GM12878 (cell line): Measurements from ENCODE around the gene UBQLN4. TPM values are rescaled to one million over a fixed set of nuclear protein-coding genes. Genes with fewer than 3 reads are reported as not detected.

Experiments used
- ATAC-seq: fragments of 200-7000 bp; cut with Tn5 transposase; 3 replicates; pipeline ENCODE4 v1.9.1; 2020; ENCODE audit warnings: mild to moderate bottlenecking, moderate library complexity
- BruUV-seq: library from RNA; stranded (reverse); fragments of 400-500 nt; replicated peaks from 2 replicates; lab custom pipeline; 2021; lab: Mats Ljungman, UMichigan
- CTCF ChIA-PET: fragments of 300-600 bp; sonication (Branson Sonifier 250); formaldehyde crosslinking; extraction: SDS; loops from one replicate; lab custom pipeline; 2021; ENCODE audit warnings: inconsistent platforms; lab: Yijun Ruan, JAX
- POLR2A ChIA-PET: fragments of 350-600 bp; formaldehyde crosslinking; extraction: SDS; loops from one replicate; lab custom pipeline; 2021; ENCODE audit warnings: inconsistent platforms; lab: Charles Lee
- RAD21 ChIA-PET: fragments of 300-600 bp; sonication (Branson Sonifier 250); formaldehyde crosslinking; loops from one replicate; lab custom pipeline; 2023; ENCODE audit warnings: antibody characterized with exemption; ENCODE audit not compliant: unreplicated experiment; lab: Charles Lee
- SMC1A ChIA-PET: fragments of 300-600 bp; sonication (Branson Sonifier 250); formaldehyde crosslinking; loops from one replicate; lab custom pipeline; 2023; ENCODE audit not compliant: unreplicated experiment, uncharacterized antibody; lab: Charles Lee
- DNase-seq: peaks from one replicate; pipeline ENCODE4 v3.0.0-alpha.2; 2011; ENCODE audit warnings: low read depth, low spot score
- FAIRE-seq: peaks from 3 replicates; lab custom pipeline; 2011; peaks lifted over from hg19 to GRCh38; lab: Jason Lieb, UNC
- H2AFZ ChIP-seq: 2 replicates; pipeline ENCODE4 v1.6.0; 2011; ENCODE audit warnings: low read depth, low read length, control low read depth; ENCODE audit not compliant: control insufficient read depth
- H3K27ac ChIP-seq: 2 replicates; pipeline ENCODE4 v1.5.1; 2011; ENCODE audit warnings: control low read depth; ENCODE audit not compliant: control insufficient read depth, insufficient read depth
- H3K27me3 ChIP-seq, 2 experiments: replicated peaks in 1 of 2; 2 replicates each; pipeline versions ENCODE4 v1.6.0 to v1.6.1; 2011; ENCODE audit warnings: low read length in 1 of 2; ENCODE audit not compliant: control insufficient read depth in 2 of 2, insufficient read depth in 2 of 2
- H3K36me3 ChIP-seq, 2 experiments: 2 replicates each; pipeline ENCODE4 v1.5.1; 2011; ENCODE audit warnings: low read length in 1 of 2; ENCODE audit not compliant: control insufficient read depth in 2 of 2, insufficient read depth in 2 of 2
- H3K4me1 ChIP-seq: 2 replicates; pipeline ENCODE4 v1.6.1; 2011; ENCODE audit warnings: mild to moderate bottlenecking, low read length, moderate library complexity, mixed read lengths; ENCODE audit not compliant: control insufficient read depth, insufficient read depth
- H3K4me2 ChIP-seq: 2 replicates; pipeline ENCODE4 v1.6.0; 2011; ENCODE audit warnings: control low read depth; ENCODE audit not compliant: control insufficient read depth, insufficient read depth
- H3K4me3 ChIP-seq: fragments of 200-600 bp; sonication (generic); 2 replicates; pipeline ENCODE4 v1.5.1; 2016
- H3K79me2 ChIP-seq: 2 replicates; pipeline ENCODE4 v1.6.0; 2011; ENCODE audit warnings: low read length; ENCODE audit not compliant: control insufficient read depth, insufficient read depth
- H3K9ac ChIP-seq: 2 replicates; pipeline ENCODE4 v1.8.0; 2011; ENCODE audit warnings: low read length, control low read depth, mixed read lengths; ENCODE audit not compliant: control insufficient read depth, insufficient read depth
- H3K9me3 ChIP-seq: replicated peaks from 3 replicates; pipeline ENCODE4 v1.5.1; 2011; ENCODE audit warnings: mild to moderate bottlenecking, low read length; ENCODE audit not compliant: control insufficient read depth, insufficient read depth
- H4K20me1 ChIP-seq: 2 replicates; pipeline ENCODE4 v1.6.0; 2011; ENCODE audit not compliant: control insufficient read depth, insufficient read depth
- DPF2 ChIP-seq: fragments of 450-650 bp; IDR thresholded peaks from 2 replicates; pipeline ENCODE4 v1.6.1; 2017; ENCODE audit warnings: mild to moderate bottlenecking
- EP300 ChIP-seq, 2 experiments: fragments of 150-350 bp in 1 of 2; IDR thresholded peaks; 2 replicates each; pipeline ENCODE4 v1.6.1; 2011 to 2012; ENCODE audit warnings: low read depth in 2 of 2, low read length in 2 of 2, borderline replicate concordance in 1 of 2, improper control_type of control experiment in 1 of 2, inconsistent platforms in 1 of 2; ENCODE audit not compliant: control insufficient read depth in 1 of 2
- FOXM1 ChIP-seq: IDR thresholded peaks from 2 replicates; pipeline ENCODE4 v1.6.1; 2012; ENCODE audit warnings: low read depth, mild to moderate bottlenecking, inconsistent platforms, low read length, moderate library complexity
- IKZF1 ChIP-seq: fragments of 450-650 bp; conservative IDR thresholded peaks from 2 replicates; pipeline ENCODE4 v1.6.1; 2017; ENCODE audit warnings: antibody characterized with exemption, mild to moderate bottlenecking
- IKZF2 ChIP-seq, 2 experiments: fragments of 450-650 bp; IDR thresholded peaks; 2 replicates each; pipeline ENCODE4 v1.6.1; 2017; ENCODE audit warnings: mild to moderate bottlenecking in 2 of 2, moderate library complexity in 2 of 2
- IRF4 ChIP-seq: IDR thresholded peaks from 2 replicates; pipeline ENCODE4 v1.6.1; 2011; ENCODE audit warnings: low read depth, low read length
- JUNB ChIP-seq: IDR thresholded peaks from 2 replicates; pipeline ENCODE4 v1.6.1; 2016; ENCODE audit warnings: antibody characterized with exemption, mild to moderate bottlenecking
- NR2C2 ChIP-seq: IDR thresholded peaks from 2 replicates; pipeline ENCODE4 v1.6.1; 2011; ENCODE audit warnings: borderline replicate concordance, low read depth; ENCODE audit not compliant: control insufficient read depth, insufficient read length
- PML ChIP-seq: IDR thresholded peaks from 2 replicates; pipeline ENCODE4 v1.6.1; 2012; ENCODE audit warnings: low read length, inconsistent platforms
- RB1 ChIP-seq: fragments of 450-650 bp; formaldehyde crosslinking; IDR thresholded peaks from 2 replicates; pipeline ENCODE4 v1.6.1; 2017; ENCODE audit warnings: mild to moderate bottlenecking, borderline replicate concordance
- SMAD5 ChIP-seq: IDR thresholded peaks from 2 replicates; pipeline ENCODE4 v1.6.1; 2016; ENCODE audit warnings: antibody characterized with exemption, low read depth
- STAT3 ChIP-seq: IDR thresholded peaks from 2 replicates; pipeline ENCODE4 v1.6.1; 2011; ENCODE audit warnings: low read depth, low read length, improper control_type of control experiment
- TAF1 ChIP-seq: IDR thresholded peaks from 2 replicates; pipeline ENCODE4 v1.6.1; 2011; ENCODE audit warnings: mild to moderate bottlenecking, low read depth, low read length, borderline replicate concordance
- TCF7 ChIP-seq: IDR thresholded peaks from 2 replicates; pipeline ENCODE4 v1.6.1; 2014; ENCODE audit warnings: antibody characterized with exemption, borderline replicate concordance
- YBX1 ChIP-seq: fragments of 450-650 bp; IDR thresholded peaks from 2 replicates; pipeline ENCODE4 v1.6.1; 2016; ENCODE audit warnings: antibody characterized with exemption
- ZNF384 ChIP-seq: IDR thresholded peaks from 2 replicates; pipeline ENCODE4 v1.6.1; 2012; ENCODE audit warnings: low read depth, mild to moderate bottlenecking, low read length, improper control_type of control experiment, borderline replicate concordance
- WGBS: methylation state at CpG from one replicate; pipeline ENCODE4 v1.1.6; 2016; ENCODE audit warnings: low lambda C conversion rate; ENCODE audit not compliant: insufficient replicate concordance, insufficient coverage; ENCODE audit errors: missing lambda C conversion rate; 5-methylcytosine and 5-hydroxymethylcytosine counted together
- in situ Hi-C: fragments of 300-500 bp; cut with MboI; formaldehyde crosslinking; loops from 9 replicates; pipeline ENCODE4 v1.14.3; 2018; ENCODE audit warnings: mixed read lengths
- intact Hi-C: fragments of 100-400 bp; cut with micrococcal nuclease; formaldehyde crosslinking; loops from one replicate; pipeline ENCODE4 v1.14.2; 2022; ENCODE audit not compliant: unreplicated experiment
- polyA plus RNA-seq, 11 experiments: library from polyadenylated mRNA; depleted of rRNA in 4 of 11; unstranded in 6 of 11; stranded (reverse) in 5 of 11; fragments of >200 nt; fragmentation: Nextera tagmentation in 4 of 11; fragmentation: Illumina TruSeq in 1 of 11; extraction: Ambion mirVana in 4 of 11; extraction: Trizol in 1 of 11; gene quantifications; 1 replicate in 1 of 11; 2 replicates in 10 of 11; pipeline versions ENCODE4 v1.2.1 to v1.2.3, GENCODE V29; 2011 to 2016; ENCODE audit warnings: inconsistent platforms in 2 of 11, missing spikeins in 2 of 11, low read depth in 1 of 11
- total RNA-seq, 4 experiments: library from RNA; depleted of rRNA in 3 of 4; stranded (reverse); fragments of >200 nt in 3 of 4; fragmentation: Illumina TruSeq in 1 of 4; extraction: Trizol in 1 of 4; gene quantifications; 2 replicates each; pipeline versions ENCODE4 v1.2.1 to v1.2.3, GENCODE V29; 2013 to 2021
- TF ChIP-seq, protein P1 (sequence below): fragments of 450-650 bp; IDR thresholded peaks from 2 replicates; pipeline ENCODE4 v1.6.1; 2016; ENCODE audit warnings: mild to moderate bottlenecking, moderate library complexity, borderline replicate concordance
- TF ChIP-seq, protein P2 (sequence below): fragments of 150-350 bp; IDR thresholded peaks from 2 replicates; pipeline ENCODE4 v1.6.1; 2016; ENCODE audit warnings: low read depth, low read length

The UBQLN4 gene
- total and polyA plus RNA-seq, 10 of the 15 experiments (the other 5 are each of a cell fraction or from before 2014, with no cell fraction given): 10.0 to 44.6 (median 19.7) TPM

- WGBS: 0% methylated on average over 4 of the region's 4 CpGs
- H3K9ac ChIP-seq: peak overlapping the region; percentile 91
- peak overlapping the region; percentile 56 for H3K4me2 ChIP-seq
- ChIA-PET SMC1A (interaction anchor here (0.9 to 2.5 kb wide), 7 partner anchors 9 to 184 kb away, joined by 3 to 14 read pairs (median 4); partner anchors contain the start of gene SYT11), RAD21 (interaction anchor here (1.0 to 1.7 kb wide), 4 partner anchors 31 to 289 kb away, joined by 3 to 6 read pairs (median 4); no protein-coding TSS in a partner anchor), POLR2A (interaction anchor here (0.6 to 1.2 kb wide), 2 partner anchors 34 to 46 kb away, joined by 3 to 6 read pairs; no protein-coding TSS in a partner anchor), CTCF (interaction anchor here (0.6 to 3.4 kb wide), 6 partner anchors 31 to 296 kb away, joined by 3 to 14 read pairs (median 6); no protein-coding TSS in a partner anchor)
- no peaks in the 10 kb centered on the region for H4K20me1 ChIP-seq
- in situ Hi-C loops: no loop called here
- 0 out of 2 replicates have a peak overlapping the region, but pooled peaks have one; percentile 78 for H3K27ac ChIP-seq
- peak overlapping the region; percentile 92; the same call in 1 of the 2 replicates for H3K4me3 ChIP-seq
- intact Hi-C loops: loop anchor here (2.0 kb wide), 1 partner anchor 34 kb away; the partner anchor contains the start of gene LAMTOR2
- H2AFZ ChIP-seq: peak overlapping the region; percentile 93
- H3K79me2 ChIP-seq: peaks cover 23% of the 10 kb centered on the region
- no peak for DNase-seq
- no peak for ATAC-seq
- H3K36me3 ChIP-seq: peaks cover 4 to 7% of the 10 kb centered on the region in 2 experiments
- no peak for FAIRE-seq
- no TSS peak for BruUV-seq
- peaks cover 6% of the 10 kb centered on the region for H3K4me1 ChIP-seq
- H3K9me3 ChIP-seq: no peaks in the 10 kb centered on the region
- H3K27me3 ChIP-seq: no peaks in the 10 kb centered on the region; a peak in 1 of 4 replicates
- TF ChIP-seq PML (0 out of 2 replicates have a peak, but pooled peaks have one; percentile 24), ZNF384 (no peak), FOXM1 (no peak), DPF2 (no peak), NR2C2 (no peak), JUNB (no peak), TAF1 (no peak), RB1 (0 out of 2 replicates have a peak, but pooled peaks have one; percentile 53), IRF4 (no peak), YBX1 (no peak), SMAD5 (0 out of 2 replicates have a peak, but pooled peaks have one; percentile 35), STAT3 (no peak), IKZF2 (IDR thresholded peaks at IDR 0.05) (no peak), EP300 (IDR thresholded peaks at IDR 0.05; ENCODE audit: borderline replicate concordance in 1 of 2, control insufficient read depth in 1 of 2, low read depth in 2 of 2, low read length in 2 of 2) (no peak), IKZF1 (no peak), TCF7 (peak; percentile 4; the same call in 1 of the 2 replicates)
- TF ChIP-seq, protein P1, sequence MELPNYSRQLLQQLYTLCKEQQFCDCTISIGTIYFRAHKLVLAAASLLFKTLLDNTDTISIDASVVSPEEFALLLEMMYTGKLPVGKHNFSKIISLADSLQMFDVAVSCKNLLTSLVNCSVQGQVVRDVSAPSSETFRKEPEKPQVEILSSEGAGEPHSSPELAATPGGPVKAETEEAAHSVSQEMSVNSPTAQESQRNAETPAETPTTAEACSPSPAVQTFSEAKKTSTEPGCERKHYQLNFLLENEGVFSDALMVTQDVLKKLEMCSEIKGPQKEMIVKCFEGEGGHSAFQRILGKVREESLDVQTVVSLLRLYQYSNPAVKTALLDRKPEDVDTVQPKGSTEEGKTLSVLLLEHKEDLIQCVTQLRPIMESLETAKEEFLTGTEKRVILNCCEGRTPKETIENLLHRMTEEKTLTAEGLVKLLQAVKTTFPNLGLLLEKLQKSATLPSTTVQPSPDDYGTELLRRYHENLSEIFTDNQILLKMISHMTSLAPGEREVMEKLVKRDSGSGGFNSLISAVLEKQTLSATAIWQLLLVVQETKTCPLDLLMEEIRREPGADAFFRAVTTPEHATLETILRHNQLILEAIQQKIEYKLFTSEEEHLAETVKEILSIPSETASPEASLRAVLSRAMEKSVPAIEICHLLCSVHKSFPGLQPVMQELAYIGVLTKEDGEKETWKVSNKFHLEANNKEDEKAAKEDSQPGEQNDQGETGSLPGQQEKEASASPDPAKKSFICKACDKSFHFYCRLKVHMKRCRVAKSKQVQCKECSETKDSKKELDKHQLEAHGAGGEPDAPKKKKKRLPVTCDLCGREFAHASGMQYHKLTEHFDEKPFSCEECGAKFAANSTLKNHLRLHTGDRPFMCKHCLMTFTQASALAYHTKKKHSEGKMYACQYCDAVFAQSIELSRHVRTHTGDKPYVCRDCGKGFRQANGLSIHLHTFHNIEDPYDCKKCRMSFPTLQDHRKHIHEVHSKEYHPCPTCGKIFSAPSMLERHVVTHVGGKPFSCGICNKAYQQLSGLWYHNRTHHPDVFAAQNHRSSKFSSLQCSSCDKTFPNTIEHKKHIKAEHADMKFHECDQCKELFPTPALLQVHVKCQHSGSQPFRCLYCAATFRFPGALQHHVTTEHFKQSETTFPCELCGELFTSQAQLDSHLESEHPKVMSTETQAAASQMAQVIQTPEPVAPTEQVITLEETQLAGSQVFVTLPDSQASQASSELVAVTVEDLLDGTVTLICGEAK: no peak
- TF ChIP-seq, protein P2, sequence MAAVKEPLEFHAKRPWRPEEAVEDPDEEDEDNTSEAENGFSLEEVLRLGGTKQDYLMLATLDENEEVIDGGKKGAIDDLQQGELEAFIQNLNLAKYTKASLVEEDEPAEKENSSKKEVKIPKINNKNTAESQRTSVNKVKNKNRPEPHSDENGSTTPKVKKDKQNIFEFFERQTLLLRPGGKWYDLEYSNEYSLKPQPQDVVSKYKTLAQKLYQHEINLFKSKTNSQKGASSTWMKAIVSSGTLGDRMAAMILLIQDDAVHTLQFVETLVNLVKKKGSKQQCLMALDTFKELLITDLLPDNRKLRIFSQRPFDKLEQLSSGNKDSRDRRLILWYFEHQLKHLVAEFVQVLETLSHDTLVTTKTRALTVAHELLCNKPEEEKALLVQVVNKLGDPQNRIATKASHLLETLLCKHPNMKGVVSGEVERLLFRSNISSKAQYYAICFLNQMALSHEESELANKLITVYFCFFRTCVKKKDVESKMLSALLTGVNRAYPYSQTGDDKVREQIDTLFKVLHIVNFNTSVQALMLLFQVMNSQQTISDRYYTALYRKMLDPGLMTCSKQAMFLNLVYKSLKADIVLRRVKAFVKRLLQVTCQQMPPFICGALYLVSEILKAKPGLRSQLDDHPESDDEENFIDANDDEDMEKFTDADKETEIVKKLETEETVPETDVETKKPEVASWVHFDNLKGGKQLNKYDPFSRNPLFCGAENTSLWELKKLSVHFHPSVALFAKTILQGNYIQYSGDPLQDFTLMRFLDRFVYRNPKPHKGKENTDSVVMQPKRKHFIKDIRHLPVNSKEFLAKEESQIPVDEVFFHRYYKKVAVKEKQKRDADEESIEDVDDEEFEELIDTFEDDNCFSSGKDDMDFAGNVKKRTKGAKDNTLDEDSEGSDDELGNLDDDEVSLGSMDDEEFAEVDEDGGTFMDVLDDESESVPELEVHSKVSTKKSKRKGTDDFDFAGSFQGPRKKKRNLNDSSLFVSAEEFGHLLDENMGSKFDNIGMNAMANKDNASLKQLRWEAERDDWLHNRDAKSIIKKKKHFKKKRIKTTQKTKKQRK: no peak
These were observed 32.5 kb downstream of the UBQLN4 start for GRCh38 chr1:156021093-156021428.
